Hepatocyte (in vitro differentiated cells): ENCODE measurements around the gene CDHR3. TPM values are rescaled to one million over a fixed set of nuclear protein-coding genes. Genes with fewer than 3 reads are reported as not detected.

ENCODE experiments used
- DNase-seq: peaks from one replicate; pipeline ENCODE4 v3.0.0-alpha.2; 2016; ENCODE audit warnings: low spot score
- H2AFZ ChIP-seq: fragments of 200-600 bp; sonication (generic); 2 replicates; pipeline ENCODE4 v1.6.0; 2016; ENCODE audit warnings: antibody characterized with exemption, mild to moderate bottlenecking
- H3K27ac ChIP-seq: fragments of 200-600 bp; sonication (generic); 2 replicates; pipeline ENCODE4 v1.5.1; 2016; ENCODE audit warnings: mild to moderate bottlenecking
- H3K27me3 ChIP-seq: fragments of 200-600 bp; sonication (generic); 2 replicates; pipeline ENCODE4 v1.6.1; 2016
- H3K36me3 ChIP-seq: fragments of 200-600 bp; sonication (generic); replicated peaks from 2 replicates; pipeline ENCODE4 v1.5.1; 2016; ENCODE audit warnings: low read depth; ENCODE audit not compliant: insufficient read depth
- H3K4me1 ChIP-seq: fragments of 200-600 bp; sonication (generic); 2 replicates; pipeline ENCODE4 v1.5.1; 2016; ENCODE audit warnings: mild to moderate bottlenecking, moderate library complexity; ENCODE audit not compliant: insufficient read depth
- H3K4me2 ChIP-seq: fragments of 200-600 bp; sonication (generic); 2 replicates; pipeline ENCODE4 v1.6.0; 2016
- H3K4me3 ChIP-seq: fragments of 200-600 bp; sonication (generic); 2 replicates; pipeline ENCODE4 v1.5.1; 2016; ENCODE audit warnings: mild to moderate bottlenecking
- H3K79me2 ChIP-seq: fragments of 200-600 bp; sonication (generic); 2 replicates; pipeline ENCODE4 v1.6.0; 2017; ENCODE audit warnings: mild to moderate bottlenecking
- H3K9me2 ChIP-seq: fragments of 200-600 bp; sonication (generic); replicated peaks from 2 replicates; pipeline ENCODE4 v1.6.0; 2017; ENCODE audit warnings: mild to moderate bottlenecking; ENCODE audit not compliant: insufficient read depth
- H3K9me3 ChIP-seq: fragments of 200-600 bp; sonication (generic); 2 replicates; pipeline ENCODE4 v1.5.1; 2016; ENCODE audit warnings: low read depth, mild to moderate bottlenecking
- H4K20me1 ChIP-seq: fragments of 200-600 bp; sonication (generic); 2 replicates; pipeline ENCODE4 v1.6.0; 2016; ENCODE audit warnings: mild to moderate bottlenecking; ENCODE audit not compliant: insufficient read depth, poor library complexity, severe bottlenecking
- CTCF ChIP-seq: fragments of 200-600 bp; sonication (generic); IDR thresholded peaks from 2 replicates; pipeline ENCODE4 v1.5.1; 2016; ENCODE audit warnings: antibody characterized with exemption, mild to moderate bottlenecking; ENCODE audit not compliant: poor library complexity
- EZH2 ChIP-seq: fragments of 200-600 bp; sonication (generic); IDR thresholded peaks from 2 replicates; pipeline ENCODE4 v1.6.1; 2016; ENCODE audit warnings: antibody characterized with exemption, mild to moderate bottlenecking, borderline replicate concordance
- EZH2phosphoT487 ChIP-seq: fragments of 200-600 bp; sonication (generic); IDR thresholded peaks from one replicate; pipeline ENCODE4 v1.6.1; 2018; ENCODE audit warnings: antibody characterized with exemption, mild to moderate bottlenecking, low read depth, moderate library complexity; ENCODE audit not compliant: unreplicated experiment, severe bottlenecking
- WGBS: methylation state at CpG from one replicate; pipeline ENCODE4 v1.1.6; 2016; ENCODE audit warnings: low lambda C conversion rate; ENCODE audit errors: missing lambda C conversion rate; 5-methylcytosine and 5-hydroxymethylcytosine counted together
- polyA plus RNA-seq: library from polyadenylated mRNA; unstranded; fragments of >200 nt; fragmentation: Nextera tagmentation; extraction: Ambion mirVana; gene quantifications from 2 replicates; pipeline ENCODE4 v1.2.1, GENCODE V29; 2016
- total RNA-seq: library from RNA; depleted of rRNA; stranded (reverse); fragments of >200 nt; gene quantifications from 2 replicates; pipeline ENCODE4 v1.2.3, GENCODE V29; 2014

The CDHR3 gene
- total and polyA plus RNA-seq, 2 experiments from 2014 or later = 3.3 to 6.9 TPM

- Histone ChIP-seq H3K79me2 (no peaks in the 10 kb centered on the region), H4K20me1 (no peaks in the 10 kb centered on the region), H3K4me2 (no peak overlapping the region), H2AFZ (no peak overlapping the region), H3K27ac (no peak overlapping the region), H3K4me3 (no peak overlapping the region), H3K27me3 (no peaks in the 10 kb centered on the region), H3K9me3 (no peaks in the 10 kb centered on the region), H3K36me3 (no peaks in the 10 kb centered on the region), H3K4me1 (no peaks in the 10 kb centered on the region), H3K9me2 (no peaks in the 10 kb centered on the region)
- WGBS = 89% methylated on average over 18 of the region's 18 CpGs
- no peak for DNase-seq
- no peak for TF ChIP-seq EZH2
- TF ChIP-seq CTCF = no peak
- no peak for TF ChIP-seq EZH2phosphoT487
Observed at GRCh38 chr7:106082087-106082854, 119.2 kb downstream of the CDHR3 start.

Other genes starting within 250 kb of the CDHR3 start
- 8.5 and 9.3 TPM in 2 replicates for gene ATXN7L1, start 86.7 kb upstream of the CDHR3 start, total RNA-seq
- 6.7 and 8.9 TPM in 2 replicates for gene ATXN7L1, start 86.7 kb upstream of the CDHR3 start, polyA plus RNA-seq
- 94.2 and 103 TPM in 2 replicates for gene SYPL1, start 149.0 kb downstream of the CDHR3 start, total RNA-seq
- 96.9 and 110 TPM in 2 replicates for gene SYPL1, start 149.0 kb downstream of the CDHR3 start, polyA plus RNA-seq